IMR-90 (cell line): Measurements from ENCODE around the gene ARAP1. TPM values are rescaled to one million over a fixed set of nuclear protein-coding genes. Genes with fewer than 3 reads are reported as not detected.

ENCODE experiments used
- ATAC-seq: fragments of 200-7000 bp; cut with Tn5 transposase; 2 replicates; pipeline ENCODE4 v1.9.1; 2020; ENCODE audit warnings: low read depth, mild to moderate bottlenecking, moderate library complexity
- BruUV-seq: library from RNA; stranded (reverse); fragments of 400-500 nt; replicated peaks from 2 replicates; lab custom pipeline; 2021; lab: Mats Ljungman, UMichigan
- CTCF ChIA-PET: fragments of 300-600 bp; formaldehyde crosslinking; extraction: SDS; loops from one replicate; lab custom pipeline; 2021; ENCODE audit warnings: antibody characterized with exemption; lab: Yijun Ruan, JAX
- POLR2A ChIA-PET: fragments of 300-600 bp; sonication (Branson Sonifier 250); formaldehyde crosslinking; loops from one replicate; lab custom pipeline; 2022; ENCODE audit warnings: antibody characterized with exemption; ENCODE audit not compliant: unreplicated experiment; lab: Charles Lee
- DNase-seq: peaks from one replicate; pipeline ENCODE4 v3.0.0; 2013
- H2AFZ ChIP-seq: replicated peaks from 2 replicates; pipeline ENCODE3; 2013; ENCODE audit warnings: low read length, mild to moderate bottlenecking; ENCODE audit not compliant: poor library complexity
- H2AK5ac ChIP-seq: 2 replicates; pipeline ENCODE4 v1.6.1; 2013; ENCODE audit warnings: low read depth, low read length, inconsistent platforms
- H2AK9ac ChIP-seq: replicated peaks from 2 replicates; pipeline ENCODE3; 2013; ENCODE audit warnings: mild to moderate bottlenecking, low read depth, low read length, moderate library complexity; ENCODE audit not compliant: poor library complexity
- H2BK120ac ChIP-seq: 2 replicates; pipeline ENCODE4 v1.6.1; 2013; ENCODE audit warnings: low read depth, low read length, inconsistent platforms
- H2BK15ac ChIP-seq: 3 replicates; pipeline ENCODE4 v1.6.1; 2013; ENCODE audit warnings: low read depth, low read length, inconsistent platforms
- H2BK20ac ChIP-seq: 2 replicates; pipeline ENCODE4 v1.6.1; 2013; ENCODE audit warnings: low read depth, mild to moderate bottlenecking, inconsistent platforms, low read length, moderate library complexity
- H2BK5ac ChIP-seq: 2 replicates; pipeline ENCODE4 v1.6.1; 2013; ENCODE audit warnings: mild to moderate bottlenecking, low read depth, low read length, inconsistent platforms; ENCODE audit not compliant: poor library complexity, severe bottlenecking
- H3K14ac ChIP-seq: replicated peaks from 2 replicates; pipeline ENCODE4 v1.6.1; 2013; ENCODE audit warnings: low read depth, low read length, inconsistent platforms
- H3K18ac ChIP-seq: 2 replicates; pipeline ENCODE4 v1.6.1; 2013; ENCODE audit warnings: low read depth, low read length, control low read depth
- H3K23ac ChIP-seq: 2 replicates; pipeline ENCODE4 v1.6.1; 2013; ENCODE audit warnings: low read depth, low read length, inconsistent platforms
- H3K27ac ChIP-seq: 2 replicates; pipeline ENCODE4 v1.5.1; 2013; ENCODE audit warnings: mild to moderate bottlenecking, control low read depth, low read length; ENCODE audit not compliant: insufficient read depth
- H3K27me3 ChIP-seq: 2 replicates; pipeline ENCODE4 v1.6.1; 2013; ENCODE audit warnings: low read length; ENCODE audit not compliant: control insufficient read depth, insufficient read depth
- H3K36me3 ChIP-seq: 2 replicates; pipeline ENCODE4 v1.6.1; 2013; ENCODE audit warnings: low read length, mixed read lengths; ENCODE audit not compliant: control insufficient read depth, insufficient read depth
- H3K4ac ChIP-seq: 2 replicates; pipeline ENCODE4 v1.6.1; 2013; ENCODE audit warnings: low read depth, low read length, inconsistent platforms
- H3K4me1 ChIP-seq: 2 replicates; pipeline ENCODE4 v1.6.1; 2013; ENCODE audit warnings: low read length, mixed read lengths; ENCODE audit not compliant: control insufficient read depth, insufficient read depth
- H3K4me2 ChIP-seq: 2 replicates; pipeline ENCODE4 v1.6.1; 2013; ENCODE audit warnings: low read depth, mild to moderate bottlenecking, control low read depth, low read length, moderate library complexity
- H3K4me3 ChIP-seq: 2 replicates; pipeline ENCODE4 v1.5.1; 2013; ENCODE audit warnings: low read depth, mild to moderate bottlenecking, control low read depth, low read length, moderate library complexity; ENCODE audit not compliant: insufficient read depth
- H3K56ac ChIP-seq: 2 replicates; pipeline ENCODE4 v1.6.1; 2013; ENCODE audit warnings: low read length, inconsistent platforms; ENCODE audit not compliant: insufficient read depth; ENCODE audit errors: extremely low read depth
- H3K79me1 ChIP-seq, 2 experiments: 2 replicates each; pipeline ENCODE4 v1.6.1; 2013; ENCODE audit warnings: low read length in 2 of 2, inconsistent platforms in 1 of 2, low read depth in 1 of 2
- H3K9ac ChIP-seq: 2 replicates; pipeline ENCODE4 v1.6.1; 2013; ENCODE audit warnings: low read depth, low read length, control low read depth
- H3K9me1 ChIP-seq: 2 replicates; pipeline ENCODE4 v1.6.1; 2013; ENCODE audit warnings: low read length, inconsistent platforms; ENCODE audit not compliant: insufficient read depth
- H3K9me3 ChIP-seq: 2 replicates; pipeline ENCODE4 v1.6.1; 2013; ENCODE audit warnings: low read length; ENCODE audit not compliant: control insufficient read depth, insufficient read depth
- H4K20me1 ChIP-seq: 2 replicates; pipeline ENCODE4 v1.6.1; 2013; ENCODE audit warnings: low read length, inconsistent platforms; ENCODE audit not compliant: insufficient read depth
- H4K5ac ChIP-seq: 2 replicates; pipeline ENCODE4 v1.6.1; 2013; ENCODE audit warnings: mild to moderate bottlenecking, low read depth, low read length, control low read depth
- H4K8ac ChIP-seq, 2 experiments: 2 replicates each; pipeline ENCODE4 v1.6.1; 2013; ENCODE audit warnings: low read depth in 2 of 2, low read length in 2 of 2, control low read depth in 1 of 2, inconsistent platforms in 1 of 2
- H4K91ac ChIP-seq: 2 replicates; pipeline ENCODE4 v1.6.1; 2013; ENCODE audit warnings: low read depth, low read length, inconsistent platforms; ENCODE audit not compliant: insufficient read depth
- CTCF ChIP-seq: conservative IDR thresholded peaks from 2 replicates; pipeline ENCODE4 v1.5.1; 2012; ENCODE audit warnings: mild to moderate bottlenecking, low read depth, low read length, improper control_type of control experiment
- MXI1 ChIP-seq: IDR thresholded peaks from 2 replicates; pipeline ENCODE4 v1.6.1; 2012; ENCODE audit warnings: low read depth, mild to moderate bottlenecking, low read length, moderate library complexity, borderline replicate concordance
- NFE2L2 ChIP-seq: fragments of 150-350 bp; IDR thresholded peaks from 2 replicates; pipeline ENCODE4 v1.6.1; 2016; ENCODE audit warnings: low read depth, mild to moderate bottlenecking, low read length
- RAD21 ChIP-seq: IDR thresholded peaks from 2 replicates; pipeline ENCODE4 v1.6.1; 2012; ENCODE audit warnings: low read length, improper control_type of control experiment
- SMC3 ChIP-seq: fragments of 150-350 bp; IDR thresholded peaks from 2 replicates; pipeline ENCODE4 v1.6.1; 2016; ENCODE audit warnings: low read depth, mild to moderate bottlenecking, antibody characterized with exemption, low read length, moderate library complexity
- WGBS, 2 experiments: methylation state at CpG; one replicate each; pipeline versions ENCODE4 v1.1.5 to v1.1.7; 2013; ENCODE audit warnings: missing lambda C conversion rate in 2 of 2; ENCODE audit not compliant: insufficient read length in 1 of 2; ENCODE audit errors: extremely low coverage in 2 of 2; 5-methylcytosine and 5-hydroxymethylcytosine counted together
- dilution Hi-C: fragments of 300-500 bp; cut with HindIII; formaldehyde crosslinking; loops from one replicate; pipeline ENCODE4 v1.14.3; 2018; ENCODE audit warnings: low sequenced_read_pairs; ENCODE audit not compliant: unreplicated experiment
- in situ Hi-C: fragments of 300-500 bp; cut with MboI; formaldehyde crosslinking; loops from 3 replicates; pipeline ENCODE4 v1.14.3; 2019; ENCODE audit warnings: low sequenced_read_pairs, inconsistent platforms, mixed read lengths
- intact Hi-C: fragments of 100-400 bp; cut with micrococcal nuclease; formaldehyde crosslinking; loops from 2 replicates; pipeline ENCODE4 v1.10.0; 2022
- polyA plus RNA-seq, 3 experiments: library from polyadenylated mRNA; depleted of rRNA; stranded (reverse); fragments of >200 nt; gene quantifications; 2 replicates each; pipeline ENCODE4 v1.2.3, GENCODE V29; 2012; ENCODE audit warnings: low replicate concordance in 1 of 3
- total RNA-seq: library from RNA; depleted of rRNA; stranded (reverse); fragments of >200 nt; gene quantifications from 2 replicates; pipeline ENCODE4 v1.2.3, GENCODE V29; 2012

ARAP1 gene
- total and polyA plus RNA-seq, 2 of the 4 experiments (the other 2 are of a cell fraction), result 37.6 to 63.1 TPM

- H3K56ac ChIP-seq, result no peak overlapping the region
- no peak overlapping the region for H3K18ac ChIP-seq
- peaks cover 54% of the 10 kb centered on the region for H3K27me3 ChIP-seq
- TF ChIP-seq RAD21 (peak; percentile 72), MXI1 (0 out of 2 replicates have a peak, but pooled peaks have one; percentile 26), NFE2L2 (no peak), CTCF (peak; percentile 84), SMC3 (peak; percentile 77)
- ATAC-seq (peak; percentile 87), DNase-seq (peak; percentile 11)
- peak overlapping the region; percentile 87 for H2AFZ ChIP-seq
- dilution Hi-C loops (no loop called here), intact Hi-C loops (loop anchor here (1.0 kb wide), 4 partner anchors 44 to 172 kb away; no protein-coding TSS in a partner anchor), in situ Hi-C loops (loop anchor here (10.0 kb wide), 2 partner anchors 58 to 168 kb away; no protein-coding TSS in a partner anchor)
- POLR2A ChIA-PET, result no interaction called here
- H2BK20ac ChIP-seq, result no peak overlapping the region
- no peaks in the 10 kb centered on the region for H4K20me1 ChIP-seq
- 2% methylated on average over 35 of the region's 59 CpGs; no CpG with 5 or more reads in 1 of the 2 experiments for WGBS, 2 experiments
- H3K4me1 ChIP-seq, result peaks cover 2% of the 10 kb centered on the region; the same call in 1 of the 2 replicates
- no peak overlapping the region for H4K91ac ChIP-seq
- H3K9me1 ChIP-seq, result no peaks in the 10 kb centered on the region
- H3K23ac ChIP-seq, result no peak overlapping the region
- H3K27ac ChIP-seq, result no peak overlapping the region
- no peak overlapping the region for H3K4ac ChIP-seq
- no TSS peak for BruUV-seq
- 0 out of 2 replicates have a peak, but pooled peaks cover 2% of the 10 kb centered on the region for H3K9me3 ChIP-seq
- no peak overlapping the region for H2BK5ac ChIP-seq
- H3K14ac ChIP-seq, result no peak overlapping the region
- H3K4me3 ChIP-seq, result no peak overlapping the region; the same call in 1 of the 2 replicates
- no peaks in the 10 kb centered on the region for H3K36me3 ChIP-seq
- H3K4me2 ChIP-seq, result peak overlapping the region; percentile 91
- no peak overlapping the region for H2BK120ac ChIP-seq
- H3K79me1 ChIP-seq, result no peaks in the 10 kb centered on the region
- no peak overlapping the region for H2BK15ac ChIP-seq
- no peak overlapping the region for H4K8ac ChIP-seq
- no peak overlapping the region for H2AK5ac ChIP-seq
- H4K5ac ChIP-seq, result no peak overlapping the region
- peak overlapping the region; percentile 2 for H2AK9ac ChIP-seq
- H3K9ac ChIP-seq, result no peak overlapping the region
- CTCF ChIA-PET, result interaction anchor here (1.4 kb wide), 1 partner anchor 44 kb away, joined by 5 read pairs; no protein-coding TSS in a partner anchor
Observed at GRCh38 chr11:72642884-72643522, 109.2 kb downstream of the ARAP1 start.
